Activated CD4-positive, alpha-beta T cell treated with anti-CD3 and anti-CD28 coated beads, Interleukin-2, Interleukin-4, amounts not matched to agents 100 ng/mL and 50 ng/mL, durations not matched to agents 16 hours and 8 hours (primary cell): Measurements from ENCODE around the gene GTF2H3.

Experiments
- DNase-seq: peaks from one replicate; pipeline ENCODE4 v3.0.0-alpha.2; 2020; ENCODE audit warnings: low spot score

The GTF2H3 gene

GRCh38 chr12:123645878-123646277 is 12.2 kb downstream of the GTF2H3 start:
- no peak for DNase-seq

GRCh38 chr12:123648401-123648800 is 14.8 kb downstream of the GTF2H3 start:
- DNase-seq = no peak

GRCh38 chr12:123654129-123654701 is 20.6 kb downstream of the GTF2H3 start:
- DNase-seq = no peak

GRCh38 chr12:123655420-123655819 is 21.8 kb downstream of the GTF2H3 start:
- DNase-seq = no peak

GRCh38 chr12:123656392-123656791 is 22.8 kb downstream of the GTF2H3 start:
- DNase-seq = no peak

GRCh38 chr12:123657211-123657610 is 23.6 kb downstream of the GTF2H3 start:
- DNase-seq = no peak

- DNase-seq = peak; percentile 17
Observed at GRCh38 chr12:123659996-123660727, 26.5 kb downstream of the GTF2H3 start.

- DNase-seq = no peak
Observed at GRCh38 chr12:123667771-123668170, 34.1 kb downstream of the GTF2H3 start.

- peak; percentile 95 for DNase-seq
Observed at GRCh38 chr12:123670882-123671728, 37.5 kb downstream of the GTF2H3 start, which contains the start of gene TCTN2. Gene TCTN2, plus strand, starts transcription at chr12:123671113. Its CDS starts 128 bp downstream, at chr12:123671241.

GRCh38 chr12:123671876-123672275 is 38.2 kb downstream of the GTF2H3 start:
- DNase-seq = no peak

- DNase-seq = no peak
Observed at GRCh38 chr12:123675436-123675835, 41.8 kb downstream of the GTF2H3 start.

GRCh38 chr12:123676616-123677320 is 43.1 kb downstream of the GTF2H3 start:
- DNase-seq = no peak

GRCh38 chr12:123678981-123679380 is 45.4 kb downstream of the GTF2H3 start:
- DNase-seq = no peak

- no peak for DNase-seq
Observed at GRCh38 chr12:123681605-123682004, 48.0 kb downstream of the GTF2H3 start.

GRCh38 chr12:123683964-123684363 is 50.3 kb downstream of the GTF2H3 start:
- no peak for DNase-seq

GRCh38 chr12:123686636-123687190 is 53.1 kb downstream of the GTF2H3 start:
- DNase-seq = no peak

GRCh38 chr12:123690191-123690840 is 56.7 kb downstream of the GTF2H3 start:
- no peak for DNase-seq

- no peak for DNase-seq
Observed at GRCh38 chr12:123696207-123696606, 62.6 kb downstream of the GTF2H3 start.

GRCh38 chr12:123696646-123697045 is 63.0 kb downstream of the GTF2H3 start:
- DNase-seq = no peak

GRCh38 chr12:123705935-123706334 is 72.3 kb downstream of the GTF2H3 start:
- no peak for DNase-seq

GRCh38 chr12:123707466-123707865 is 73.8 kb downstream of the GTF2H3 start:
- DNase-seq = no peak
